Peyer's patch (tissue), 4 donors: ENCODE results near the gene POM121.
"Not testable (repeated sequence)": the region's sequence is repeated elsewhere in the genome, so short reads cannot be mapped to it uniquely, and the experiment has no call there.

ENCODE experiments used
- POLR2A ChIP-seq, 2 donors: fragments of 450-650 bp; IDR thresholded peaks; one replicate each; pipeline ENCODE4 v1.5.1; 2017; ENCODE audit warnings: antibody characterized with exemption in 2 of 2, mild to moderate bottlenecking in 2 of 2, moderate library complexity in 2 of 2
- TF ChIP-seq, protein P1 (sequence below), 6 experiments: fragments of 450-650 bp in 4 of 6; fragments of 200-600 bp in 2 of 6; sonication (generic) in 1 of 6; IDR thresholded peaks; one replicate each; pipeline ENCODE4 v1.5.1; 2017 to 2019; ENCODE audit warnings: antibody characterized with exemption in 6 of 6, mild to moderate bottlenecking in 3 of 6, moderate library complexity in 1 of 6

DNA sequence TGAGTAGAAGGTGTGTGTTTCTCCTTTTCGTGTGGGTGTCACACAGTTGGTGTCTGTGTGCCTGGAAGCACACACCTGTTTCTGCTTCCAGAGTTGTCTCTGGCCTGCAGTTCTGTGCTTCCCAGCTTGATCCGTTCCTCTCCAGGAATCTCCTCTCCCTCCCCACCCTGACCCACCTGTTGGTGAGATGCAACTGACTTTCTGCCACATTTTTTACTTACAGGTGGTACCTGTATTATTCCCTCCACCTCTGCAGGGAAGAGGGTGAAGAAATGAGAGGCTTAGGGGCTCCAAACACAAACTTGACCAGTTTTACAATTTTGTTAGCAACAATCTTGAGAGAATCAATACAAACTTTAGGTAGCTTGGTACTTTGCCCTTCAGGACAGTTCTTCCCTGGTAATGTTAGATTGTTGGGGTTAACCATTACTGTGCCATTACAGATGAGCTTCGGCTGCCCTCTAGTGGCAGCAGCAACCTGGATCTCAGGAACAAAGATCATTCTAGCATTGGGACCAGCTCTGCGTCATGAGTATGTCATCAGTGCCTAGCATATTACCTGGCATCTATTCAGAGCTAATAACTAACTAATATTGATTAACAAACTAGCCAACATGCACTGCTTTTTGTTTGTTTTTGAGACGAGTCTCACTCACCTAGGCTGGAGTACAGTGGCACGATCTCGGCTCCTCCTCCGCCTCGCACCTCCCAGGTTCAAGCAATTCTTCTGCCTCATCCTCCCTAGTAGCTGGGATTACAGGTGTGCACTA, 10.0 kb upstream of the POM121 start:
- TF ChIP-seq, protein P1, sequence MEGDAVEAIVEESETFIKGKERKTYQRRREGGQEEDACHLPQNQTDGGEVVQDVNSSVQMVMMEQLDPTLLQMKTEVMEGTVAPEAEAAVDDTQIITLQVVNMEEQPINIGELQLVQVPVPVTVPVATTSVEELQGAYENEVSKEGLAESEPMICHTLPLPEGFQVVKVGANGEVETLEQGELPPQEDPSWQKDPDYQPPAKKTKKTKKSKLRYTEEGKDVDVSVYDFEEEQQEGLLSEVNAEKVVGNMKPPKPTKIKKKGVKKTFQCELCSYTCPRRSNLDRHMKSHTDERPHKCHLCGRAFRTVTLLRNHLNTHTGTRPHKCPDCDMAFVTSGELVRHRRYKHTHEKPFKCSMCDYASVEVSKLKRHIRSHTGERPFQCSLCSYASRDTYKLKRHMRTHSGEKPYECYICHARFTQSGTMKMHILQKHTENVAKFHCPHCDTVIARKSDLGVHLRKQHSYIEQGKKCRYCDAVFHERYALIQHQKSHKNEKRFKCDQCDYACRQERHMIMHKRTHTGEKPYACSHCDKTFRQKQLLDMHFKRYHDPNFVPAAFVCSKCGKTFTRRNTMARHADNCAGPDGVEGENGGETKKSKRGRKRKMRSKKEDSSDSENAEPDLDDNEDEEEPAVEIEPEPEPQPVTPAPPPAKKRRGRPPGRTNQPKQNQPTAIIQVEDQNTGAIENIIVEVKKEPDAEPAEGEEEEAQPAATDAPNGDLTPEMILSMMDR (IDR thresholded peaks at IDR 0.05): peak; percentile 18 to 91 (median 74)
- TF ChIP-seq POLR2A (IDR thresholded peaks at IDR 0.05): not testable (repeated sequence)
